UCSD-AML1 (cell line): ENCODE results near the gene CCDC27.

ENCODE experiments used
- DNase-seq: peaks from one replicate; lab custom pipeline; 2025; ENCODE audit not compliant: unreplicated experiment; lab: John Stamatoyannopoulos, UW

The CCDC27 gene

GRCh38 chr1:3717715-3718601, 34.3 kb upstream of the CCDC27 start:
- DNase-seq = no peak

GRCh38 chr1:3718764-3719163, 33.5 kb upstream of the CCDC27 start:
- DNase-seq = no peak

- no peak for DNase-seq
Observed at GRCh38 chr1:3721955-3722465, 30.2 kb upstream of the CCDC27 start.

GRCh38 chr1:3722846-3723245, 29.4 kb upstream of the CCDC27 start:
- no peak for DNase-seq

GRCh38 chr1:3724416-3725030, 27.7 kb upstream of the CCDC27 start:
- DNase-seq = peak; percentile 75

GRCh38 chr1:3725366-3725765, 26.9 kb upstream of the CCDC27 start:
- DNase-seq = no peak

- no peak for DNase-seq
Observed at GRCh38 chr1:3727042-3727824, 25.0 kb upstream of the CCDC27 start.

- no peak for DNase-seq
Observed at GRCh38 chr1:3727825-3728776, 24.1 kb upstream of the CCDC27 start.

GRCh38 chr1:3729594-3730542, 22.4 kb upstream of the CCDC27 start:
- no peak for DNase-seq

- no peak for DNase-seq
Observed at GRCh38 chr1:3730543-3731247, 21.6 kb upstream of the CCDC27 start.

- DNase-seq = no peak
Observed at GRCh38 chr1:3731583-3732433, 20.4 kb upstream of the CCDC27 start.

GRCh38 chr1:3732434-3733093, 19.7 kb upstream of the CCDC27 start:
- DNase-seq = no peak

GRCh38 chr1:3733094-3733882, 19.0 kb upstream of the CCDC27 start:
- no peak for DNase-seq

GRCh38 chr1:3733883-3734589, 18.2 kb upstream of the CCDC27 start:
- no peak for DNase-seq

GRCh38 chr1:3734602-3735001, 17.6 kb upstream of the CCDC27 start:
- no peak for DNase-seq
